NT2/D1 (cell line): ENCODE data around the gene RIMKLA.

Experiments
- DNase-seq: peaks from one replicate; pipeline ENCODE4 v3.0.0-alpha.2; 2011; ENCODE audit warnings: low read depth, low spot score
- H3K27me3 ChIP-seq: 2 replicates; pipeline ENCODE4 v1.6.0; 2011; ENCODE audit warnings: mild to moderate bottlenecking; ENCODE audit not compliant: insufficient read length, insufficient read depth
- H3K36me3 ChIP-seq: 2 replicates; pipeline ENCODE4 v1.6.1; 2011; ENCODE audit warnings: mild to moderate bottlenecking, low read length, mixed read lengths; ENCODE audit not compliant: insufficient read depth, insufficient read length
- H3K4me1 ChIP-seq: 2 replicates; pipeline ENCODE4 v1.5.1; 2011; ENCODE audit not compliant: insufficient read depth, insufficient read length
- H3K4me3 ChIP-seq: 2 replicates; pipeline ENCODE4 v1.5.1; 2011; ENCODE audit warnings: low read depth; ENCODE audit not compliant: insufficient read length
- H3K9ac ChIP-seq: 2 replicates; pipeline ENCODE4 v1.6.0; 2011; ENCODE audit warnings: low read depth; ENCODE audit not compliant: insufficient read length
- H3K9me3 ChIP-seq: 2 replicates; pipeline ENCODE4 v1.5.1; 2011; ENCODE audit warnings: mild to moderate bottlenecking, low read length; ENCODE audit not compliant: insufficient read depth
- SUZ12 ChIP-seq: IDR thresholded peaks from 2 replicates; pipeline ENCODE4 v1.6.1; 2011; ENCODE audit not compliant: insufficient read length, insufficient read depth; ENCODE audit errors: extremely low read depth
- YY1 ChIP-seq: IDR thresholded peaks from 2 replicates; pipeline ENCODE4 v1.6.1; 2011; ENCODE audit not compliant: insufficient read length, insufficient read depth
- ZNF274 ChIP-seq: IDR thresholded peaks from 2 replicates; pipeline ENCODE4 v1.6.1; 2011; ENCODE audit warnings: mild to moderate bottlenecking, low read depth, low read length

The RIMKLA gene

GRCh38 chr1:42454403-42454802, 73.8 kb downstream of the RIMKLA start:
- Histone ChIP-seq H3K9ac (no peak overlapping the region), H3K27me3 (no peaks in the 10 kb centered on the region), H3K4me1 (peaks cover 9% of the 10 kb centered on the region), H3K9me3 (peaks cover 3% of the 10 kb centered on the region; the same call in 1 of the 2 replicates), H3K36me3 (peaks cover 21% of the 10 kb centered on the region), H3K4me3 (no peak overlapping the region)
- no peak for TF ChIP-seq ZNF274
- TF ChIP-seq YY1, result no peak
- TF ChIP-seq SUZ12, result no peak
- no peak for DNase-seq

GRCh38 chr1:42456010-42456753, 75.6 kb downstream of the RIMKLA start, which contains the start of the genes PPCS and ZMYND12:
TSS of gene PPCS (plus strand) at chr1:42456543. CDS start at chr1:42456566, 23 bp downstream.
TSS of gene ZMYND12 (minus strand) at chr1:42456022. CDS start at chr1:42455997, 25 bp downstream.
- TF ChIP-seq YY1 (peak; percentile 53), SUZ12 (no peak), ZNF274 (no peak)
- peak; percentile 68 for DNase-seq
- Histone ChIP-seq H3K27me3 (no peaks in the 10 kb centered on the region), H3K4me3 (peak within 1 kb of the TSS; percentile 95), H3K4me1 (peaks cover 9% of the 10 kb centered on the region), H3K9me3 (no peaks in the 10 kb centered on the region), H3K36me3 (peaks cover 39% of the 10 kb centered on the region), H3K9ac (peak within 1 kb of the TSS; percentile 99)

GRCh38 chr1:42456754-42457089, 76.1 kb downstream of the RIMKLA start:
- H3K4me1 ChIP-seq, result peaks cover 9% of the 10 kb centered on the region
- no peaks in the 10 kb centered on the region for H3K27me3 ChIP-seq
- TF ChIP-seq ZNF274 (no peak), SUZ12 (no peak), YY1 (no peak)
- no peaks in the 10 kb centered on the region for H3K9me3 ChIP-seq
- H3K9ac ChIP-seq, result peak overlapping the region; percentile 99
- peak; percentile 56 for DNase-seq
- peaks cover 41% of the 10 kb centered on the region for H3K36me3 ChIP-seq
- H3K4me3 ChIP-seq, result peak overlapping the region; percentile 95

GRCh38 chr1:42461196-42461595, 80.6 kb downstream of the RIMKLA start:
- Histone ChIP-seq H3K4me1 (peaks cover 6% of the 10 kb centered on the region), H3K9me3 (no peaks in the 10 kb centered on the region), H3K4me3 (no peak overlapping the region), H3K36me3 (peaks cover 41% of the 10 kb centered on the region), H3K9ac (no peak overlapping the region), H3K27me3 (peaks cover 15% of the 10 kb centered on the region)
- DNase-seq, result no peak
- TF ChIP-seq ZNF274, result no peak
- TF ChIP-seq SUZ12, result no peak
- TF ChIP-seq YY1, result no peak

- peak; percentile 99 for DNase-seq
- peak within 1 kb of the TSS; percentile 51 for H3K4me3 ChIP-seq
Measured at GRCh38 chr1:42462828-42463763, 82.5 kb downstream of the RIMKLA start, which contains the start of gene CCDC30. TSS of gene CCDC30 (plus strand) at chr1:42463286. CDS start at chr1:42480552, 17,266 bp downstream.

GRCh38 chr1:42463921-42464320, 83.3 kb downstream of the RIMKLA start:
- H3K4me3 ChIP-seq, result peak overlapping the region; percentile 51

More at GRCh38 chr1:42462828-42463763, 82.5 kb downstream of the RIMKLA start, which contains the start of gene CCDC30:
- Histone ChIP-seq H3K27me3 (peaks cover 15% of the 10 kb centered on the region), H3K9ac (peak within 1 kb of the TSS; percentile 73), H3K36me3 (peaks cover 32% of the 10 kb centered on the region), H3K4me1 (no peaks in the 10 kb centered on the region), H3K9me3 (no peaks in the 10 kb centered on the region)
- TF ChIP-seq YY1, result no peak
- TF ChIP-seq SUZ12, result no peak
- TF ChIP-seq ZNF274, result no peak

More at GRCh38 chr1:42463921-42464320, 83.3 kb downstream of the RIMKLA start:
- Histone ChIP-seq H3K9ac (peak overlapping the region; percentile 73), H3K36me3 (peaks cover 24% of the 10 kb centered on the region), H3K9me3 (no peaks in the 10 kb centered on the region), H3K4me1 (no peaks in the 10 kb centered on the region), H3K27me3 (peaks cover 15% of the 10 kb centered on the region)
- DNase-seq, result no peak
- TF ChIP-seq YY1 (no peak), ZNF274 (no peak), SUZ12 (no peak)
